GM18520 (cell line): Measurements from ENCODE around the gene RUNX3.

Experiments used
- ATAC-seq: cut with Tn5 transposase; IDR thresholded peaks from one replicate; pipeline ENCODE4 v1.9.1; 2021; ENCODE audit not compliant: unreplicated experiment

RUNX3 gene

DNA sequence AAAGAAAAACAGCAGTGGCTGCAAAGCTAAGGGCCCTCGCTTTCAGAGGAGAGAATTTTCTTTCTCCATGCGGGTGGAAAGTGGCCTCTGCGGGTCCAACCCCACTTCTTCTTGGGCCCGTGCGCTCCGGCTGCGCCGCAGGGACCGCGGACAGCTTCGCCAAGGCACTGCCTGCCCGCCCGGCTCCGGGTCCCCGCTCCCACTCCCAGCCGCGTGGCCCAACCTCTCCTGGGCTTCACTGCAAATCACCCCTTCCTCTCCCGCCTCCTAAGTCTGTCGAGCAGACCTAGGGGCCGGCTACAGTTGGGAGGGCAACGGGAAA is 1.0 kb upstream of the RUNX3 start:
- no peak for ATAC-seq

DNA sequence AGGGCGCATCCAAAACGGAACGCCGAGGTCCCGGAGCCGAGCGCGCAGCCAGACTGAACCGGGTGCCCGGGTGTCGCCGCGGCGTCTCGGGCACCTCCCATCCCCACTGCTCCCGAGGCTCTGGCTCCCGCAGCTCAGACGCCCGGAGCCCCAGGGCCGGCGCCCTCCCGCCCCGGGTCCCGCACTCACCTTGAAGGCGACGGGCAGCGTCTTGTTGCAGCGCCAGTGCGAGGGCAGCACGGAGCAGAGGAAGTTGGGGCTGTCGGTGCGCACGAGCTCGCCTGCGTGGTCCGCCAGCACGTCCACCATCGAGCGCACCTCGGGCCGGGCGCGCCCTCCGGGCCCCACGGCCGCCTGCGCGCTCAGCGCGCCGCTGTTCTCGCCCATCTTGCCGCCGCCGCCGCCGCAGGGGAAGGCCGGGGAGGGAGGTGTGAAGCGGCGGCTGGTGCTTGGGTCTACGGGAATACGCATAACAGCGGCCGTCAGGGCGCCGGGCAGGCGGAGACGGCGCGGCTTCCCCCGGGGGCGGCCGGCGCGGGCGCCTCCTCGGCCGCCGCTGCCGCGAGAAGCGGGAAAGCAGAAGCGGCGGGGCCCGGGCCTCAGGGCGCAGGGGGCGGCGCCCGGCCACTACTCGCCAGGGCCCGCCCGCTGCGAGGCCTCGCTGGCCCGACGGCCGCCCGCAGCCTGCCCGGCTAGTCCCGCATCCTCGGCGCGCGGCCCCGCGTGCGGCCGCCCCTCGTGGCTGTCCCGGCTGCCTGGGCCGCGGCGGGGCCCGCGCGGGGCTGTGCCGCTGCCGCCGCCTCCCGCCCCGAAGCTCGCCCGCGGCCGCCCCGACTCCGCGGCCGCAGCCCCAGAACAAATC is 447 bp downstream of the RUNX3 start:
- ATAC-seq, result peak; percentile 13

DNA sequence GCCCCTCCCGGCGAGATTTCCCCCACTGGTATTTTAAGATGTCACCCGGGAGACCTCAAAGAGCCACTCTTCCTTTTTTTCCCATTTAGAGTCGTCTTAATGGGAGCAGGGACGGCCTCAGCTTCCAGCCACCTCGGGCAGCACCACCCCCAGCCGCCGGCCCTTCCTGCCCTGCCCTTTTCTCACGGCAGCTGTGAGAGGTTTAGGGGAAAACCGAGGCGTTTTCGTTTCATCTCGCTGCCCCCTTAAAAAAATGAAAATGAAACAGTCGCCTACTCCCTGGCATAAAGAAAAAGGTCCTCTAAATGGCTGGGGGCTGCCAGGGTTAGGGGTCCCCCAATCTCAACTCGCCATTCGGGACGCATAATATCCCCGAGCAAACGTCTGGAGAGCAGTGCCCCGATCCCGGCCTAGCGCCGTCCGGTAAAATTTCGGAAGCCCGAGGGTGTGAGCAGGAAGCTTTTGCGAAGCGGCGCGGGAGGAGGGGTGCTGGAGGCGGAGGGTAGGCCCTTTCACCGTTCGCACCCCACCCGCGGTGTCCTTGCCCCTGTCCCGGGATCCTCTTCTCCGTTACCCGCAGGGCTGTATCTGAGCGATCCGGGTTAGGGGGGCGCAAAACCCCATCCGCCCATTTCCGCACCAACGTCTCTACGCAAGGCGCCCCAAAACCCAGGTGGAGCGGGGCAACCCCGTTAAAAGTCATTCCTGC is 1.2 kb downstream of the RUNX3 start:
- no peak for ATAC-seq

DNA sequence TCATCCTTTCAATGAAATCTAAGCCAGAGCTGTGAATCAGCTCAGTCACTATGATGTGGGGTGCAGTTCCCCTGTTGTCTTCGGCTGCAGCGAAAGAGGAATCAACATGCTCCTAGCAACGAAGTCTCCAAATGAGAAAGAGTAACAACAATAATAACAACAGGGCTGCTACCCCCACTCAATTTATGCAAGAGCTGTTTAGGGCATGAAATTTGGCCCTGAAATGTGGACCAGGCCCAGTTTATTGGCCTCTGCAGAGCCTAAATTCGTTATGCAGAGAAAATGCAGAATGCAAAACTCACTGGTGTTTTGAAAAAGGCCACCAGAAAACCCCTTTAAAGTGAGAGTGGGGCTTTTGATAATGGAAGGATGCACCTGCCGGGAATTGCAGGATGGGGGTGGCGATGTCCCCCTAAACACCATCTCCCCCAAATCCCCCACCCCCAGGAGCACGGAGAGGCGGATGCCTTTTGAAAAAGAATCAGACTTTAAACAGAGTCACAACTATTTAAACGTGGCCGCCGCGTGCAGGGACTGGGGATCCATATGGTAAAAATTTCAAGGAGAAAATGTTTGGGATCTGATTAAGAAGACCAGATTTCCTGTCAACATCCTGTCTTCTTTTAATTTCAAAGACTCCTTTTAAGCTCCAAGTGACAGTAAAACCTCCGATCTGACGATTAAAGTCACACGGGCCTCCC is 1.9 kb downstream of the RUNX3 start:
- ATAC-seq, result no peak

DNA sequence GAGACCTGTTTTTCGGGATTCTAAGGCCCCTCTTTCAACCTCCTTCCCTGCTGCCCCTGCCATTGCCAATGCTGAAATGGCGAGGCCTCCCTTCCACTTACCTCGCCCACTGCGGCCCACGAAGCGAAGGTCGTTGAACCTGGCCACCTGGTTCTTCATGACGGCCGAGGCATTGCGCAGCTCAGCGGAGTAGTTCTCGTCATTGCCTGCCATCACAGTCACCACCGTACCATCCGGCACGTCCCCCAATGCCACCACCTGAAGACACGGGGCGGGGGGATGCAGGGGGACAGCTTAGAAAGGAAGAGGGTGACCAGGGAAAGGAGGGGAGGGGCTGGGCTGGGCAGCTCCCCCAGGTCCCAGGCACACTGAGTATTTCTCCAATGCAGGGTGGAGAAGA is 2.6 kb downstream of the RUNX3 start:
- ATAC-seq, result no peak

DNA sequence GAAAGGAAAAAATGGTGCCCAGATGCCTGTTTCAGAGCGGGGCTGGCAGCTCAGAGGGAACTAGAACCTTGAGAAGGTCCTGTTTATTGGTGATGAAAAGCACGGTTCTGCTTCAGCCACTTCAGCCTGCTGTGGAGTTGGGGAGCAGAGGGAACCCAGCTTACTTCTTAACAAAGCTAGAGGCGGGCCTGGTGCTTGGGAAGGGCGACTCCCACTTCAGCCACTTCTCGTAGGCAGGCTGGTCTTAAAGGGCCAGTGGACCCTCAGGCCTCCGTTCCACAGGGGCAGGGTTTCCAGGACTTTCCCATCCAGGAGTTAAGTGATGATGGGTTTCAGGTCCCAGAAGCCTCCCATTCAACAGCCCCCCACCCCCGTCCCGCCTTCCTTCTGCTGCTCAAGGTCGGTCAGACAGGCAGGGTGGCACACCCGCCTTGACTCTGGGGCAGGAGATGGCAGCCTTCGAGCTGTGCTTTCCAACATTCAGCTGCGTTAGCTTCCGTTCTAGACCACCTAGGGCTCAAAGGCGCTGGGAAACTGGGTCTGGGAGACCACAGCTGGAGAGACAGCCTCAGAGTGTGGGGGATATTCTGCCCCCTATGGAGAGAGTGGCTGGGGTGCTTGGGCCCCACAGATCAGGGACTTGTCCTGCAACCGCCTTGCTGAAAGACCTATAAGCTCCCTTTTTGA is 3.4 kb downstream of the RUNX3 start:
- no peak for ATAC-seq

DNA sequence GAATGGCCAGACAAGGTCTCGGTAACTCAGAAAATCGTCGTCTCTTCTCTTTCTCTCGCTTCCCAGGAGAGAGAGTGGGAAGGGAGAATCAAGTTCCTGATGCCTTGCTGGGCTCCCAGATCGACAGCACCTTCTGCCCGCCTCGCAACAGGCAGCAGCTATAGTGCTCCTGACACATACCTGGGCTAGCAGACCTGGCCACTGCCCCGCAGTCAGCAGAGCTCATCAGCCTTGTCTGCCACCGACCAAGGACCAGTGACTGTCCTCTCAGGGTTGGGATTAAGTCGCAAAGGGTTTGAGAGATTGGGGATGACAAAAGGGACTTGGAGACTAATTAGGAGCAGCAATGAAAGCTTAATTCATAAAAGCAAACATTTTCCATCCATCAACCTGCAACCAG is 4.1 kb downstream of the RUNX3 start:
- no peak for ATAC-seq

DNA sequence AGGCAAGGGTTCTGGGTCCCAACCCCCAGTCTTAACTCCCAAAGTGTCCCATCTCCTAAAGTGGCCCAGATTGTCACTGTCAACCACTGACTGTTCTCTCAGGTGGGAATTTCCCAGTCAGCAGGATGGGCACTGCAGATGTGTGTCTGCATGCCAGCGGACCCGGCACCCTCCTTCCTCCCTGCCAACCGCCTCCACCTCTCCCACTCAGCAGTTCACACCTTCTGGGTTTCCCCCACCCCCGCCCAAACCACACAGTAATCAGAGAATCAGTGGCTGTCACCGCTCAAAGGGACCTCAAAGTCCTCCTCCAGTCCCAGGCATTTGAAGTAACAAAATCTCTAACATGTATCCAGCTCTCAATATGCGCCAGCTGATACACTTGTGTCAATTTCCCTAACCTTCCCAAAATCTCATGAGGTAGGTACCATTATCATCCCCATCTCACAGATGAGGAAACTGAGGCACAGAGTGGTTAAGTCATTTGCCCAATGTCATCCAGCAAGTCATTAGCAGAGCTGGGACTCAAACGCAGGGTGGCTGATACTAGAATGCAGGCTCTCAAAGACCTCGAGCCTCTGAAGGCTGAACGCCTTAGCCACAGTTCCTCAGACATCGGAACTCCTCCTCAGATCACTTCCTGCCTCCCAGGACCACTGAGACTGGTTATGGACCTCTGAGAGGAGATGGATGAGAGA is 4.8 kb downstream of the RUNX3 start:
- ATAC-seq, result no peak

DNA sequence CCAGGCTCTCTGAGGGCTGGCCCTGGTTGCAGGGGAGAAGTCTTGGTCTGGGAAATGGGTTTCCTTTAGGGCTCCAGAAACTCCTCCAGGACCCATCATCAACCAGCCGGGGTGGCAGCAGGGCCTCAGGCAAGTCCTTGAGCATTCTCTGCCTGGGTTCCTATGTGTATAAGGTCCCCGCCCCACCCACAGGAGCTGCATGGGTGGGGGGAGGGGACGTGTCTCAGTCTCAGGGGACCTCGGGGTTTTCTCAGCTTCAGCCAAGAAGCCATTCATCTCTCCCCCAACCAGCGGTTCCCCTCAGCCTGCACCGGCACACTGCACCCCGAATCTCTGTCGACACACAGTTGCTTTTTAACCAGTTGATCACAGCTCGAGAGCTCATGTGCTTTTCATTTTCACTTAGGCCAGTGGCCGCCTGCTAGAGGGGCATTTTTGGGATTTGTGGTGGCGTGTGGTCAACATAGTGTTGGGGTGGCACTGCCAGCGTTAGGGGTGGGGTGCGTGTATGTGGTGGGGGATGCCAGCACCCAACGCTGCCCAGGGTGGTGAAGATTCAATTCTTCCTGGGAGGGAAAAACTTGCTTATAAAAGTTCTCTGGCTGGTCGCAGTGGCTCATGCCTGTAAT is 6.5 kb downstream of the RUNX3 start:
- ATAC-seq, result peak; percentile 27

DNA sequence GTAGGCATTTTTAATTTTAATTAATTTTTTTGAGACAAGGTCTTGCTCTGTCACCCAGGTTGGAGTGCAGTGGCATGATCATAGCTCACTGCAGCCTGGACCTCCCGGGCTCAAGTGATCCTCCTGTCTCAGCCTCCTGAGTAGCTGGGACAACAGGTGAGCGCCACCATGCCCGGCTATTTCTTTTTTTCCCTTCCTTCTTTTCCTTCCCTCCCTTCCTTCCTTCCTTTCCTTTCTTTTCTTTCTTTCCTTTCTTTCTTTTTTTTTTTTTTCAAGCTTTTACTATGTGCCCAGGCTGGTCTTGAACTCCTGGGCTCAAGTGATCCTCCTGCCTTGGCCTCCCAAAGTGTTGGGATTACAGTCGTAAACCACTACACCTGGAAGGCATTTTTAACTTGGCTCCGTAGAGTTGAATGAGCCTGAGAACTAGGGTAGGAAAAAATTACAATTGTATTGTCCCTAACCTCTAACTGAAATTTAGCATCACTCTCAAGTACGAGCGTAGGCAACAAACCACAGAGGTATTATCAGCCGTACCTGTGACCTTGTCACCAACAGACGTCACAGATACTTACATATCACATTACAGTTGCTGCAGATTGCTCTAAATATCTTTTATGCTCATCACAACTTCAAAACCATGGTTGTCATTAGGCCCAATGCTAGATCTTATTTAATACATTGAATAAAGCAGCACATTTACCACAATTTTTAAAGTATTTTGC is 8.0 kb downstream of the RUNX3 start:
- ATAC-seq, result no peak

DNA sequence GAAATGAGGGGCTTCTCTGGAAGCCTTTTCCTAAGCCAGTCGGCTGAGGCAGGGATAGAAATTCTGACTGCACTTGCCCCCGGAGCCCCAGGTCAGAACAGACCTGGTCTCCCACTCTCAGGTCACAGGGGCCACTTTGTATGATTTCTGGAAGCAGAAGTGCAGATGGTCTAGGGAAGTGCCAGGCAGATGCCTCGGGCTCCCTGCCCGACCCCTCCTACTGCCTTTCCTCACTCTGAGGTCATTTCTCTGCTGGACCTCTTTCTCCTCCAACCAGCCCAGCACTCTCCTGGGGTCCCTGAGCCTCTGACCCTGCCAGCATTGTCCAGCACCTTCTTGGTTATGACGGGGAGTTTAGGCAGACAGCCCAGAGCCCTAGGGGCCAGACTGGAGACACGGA is 8.7 kb downstream of the RUNX3 start:
- no peak for ATAC-seq

DNA sequence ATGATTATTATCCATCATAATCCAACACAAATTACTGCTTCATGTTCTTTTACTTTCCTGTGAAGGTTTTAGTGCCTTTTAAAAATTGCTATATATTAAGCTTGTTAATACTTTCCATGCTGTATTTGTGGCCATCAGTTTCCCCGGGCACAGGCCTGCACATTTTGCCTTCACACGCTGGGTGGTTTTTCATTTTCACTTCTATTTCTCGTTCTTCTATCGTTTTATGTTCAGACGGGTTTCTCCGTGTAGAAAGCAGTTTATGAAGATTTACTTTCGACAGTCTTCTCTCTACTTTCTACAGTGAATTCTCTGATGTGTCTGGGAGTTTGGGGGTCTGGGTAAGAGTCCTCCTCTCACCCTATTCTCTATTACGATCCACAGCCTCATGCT is 9.5 kb downstream of the RUNX3 start:
- ATAC-seq, result no peak

DNA sequence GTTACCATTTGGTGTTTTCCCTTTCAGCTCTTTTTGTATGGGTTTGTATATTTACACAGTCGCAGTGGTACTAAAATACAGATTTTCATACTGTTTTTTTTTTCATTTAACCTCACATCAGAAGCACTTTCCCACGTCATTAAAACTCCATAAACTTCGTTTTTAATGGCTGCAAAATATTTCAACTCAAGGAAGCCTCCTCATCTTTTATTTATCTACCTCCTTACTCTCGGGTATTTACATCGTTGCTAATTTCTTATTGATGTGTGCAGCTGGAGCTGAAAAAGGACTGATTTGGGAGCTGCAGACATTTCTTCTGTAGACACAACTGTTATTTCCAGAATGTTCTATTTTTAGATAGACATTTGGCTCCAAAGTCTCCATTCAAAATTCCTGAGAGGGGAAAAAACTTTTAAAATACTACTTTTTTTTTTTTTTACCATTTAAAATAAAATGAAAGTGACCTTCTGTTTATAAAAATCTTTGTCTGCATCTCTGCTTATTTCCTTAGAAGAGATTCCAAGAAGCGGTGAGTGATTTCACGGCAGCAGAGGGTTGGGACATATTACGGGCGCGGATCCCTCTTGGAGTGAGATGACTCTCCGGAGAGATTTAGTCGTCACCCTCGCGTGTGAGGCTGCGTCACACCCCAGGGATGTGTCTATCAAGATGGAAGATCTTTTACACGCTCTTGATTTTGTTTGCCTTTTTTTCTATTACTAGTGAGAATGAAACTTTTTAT is 10.1 kb downstream of the RUNX3 start:
- no peak for ATAC-seq

DNA sequence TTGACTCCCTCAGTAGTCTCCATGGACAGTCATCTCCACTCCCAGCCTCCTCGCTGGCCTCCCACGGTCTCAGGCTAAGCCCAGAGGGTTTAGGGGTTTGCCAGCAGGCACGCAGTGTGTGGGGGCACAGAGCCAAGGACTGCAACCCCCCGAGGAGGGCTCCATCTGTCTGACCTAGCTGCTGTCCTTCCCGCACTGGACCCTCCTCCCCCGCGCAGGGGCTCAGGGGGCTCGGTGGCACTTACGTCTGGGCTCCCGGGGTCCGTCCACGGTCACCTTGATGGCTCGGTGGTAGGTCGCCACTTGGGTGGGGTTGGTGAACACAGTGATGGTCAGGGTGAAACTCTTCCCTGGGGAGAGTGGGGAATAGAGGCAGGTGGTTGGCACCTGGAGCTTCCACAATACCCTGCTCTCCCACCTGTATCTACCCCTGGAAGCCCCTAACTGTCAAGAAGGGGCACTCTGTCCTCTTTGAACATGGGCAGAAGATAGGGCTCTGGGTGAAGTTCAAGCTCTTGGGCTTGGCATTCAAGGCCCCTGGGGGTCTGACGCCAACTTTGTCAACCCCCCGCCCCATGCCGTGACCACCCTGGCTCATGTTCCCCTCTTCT is 11.0 kb downstream of the RUNX3 start:
- ATAC-seq, result no peak

DNA sequence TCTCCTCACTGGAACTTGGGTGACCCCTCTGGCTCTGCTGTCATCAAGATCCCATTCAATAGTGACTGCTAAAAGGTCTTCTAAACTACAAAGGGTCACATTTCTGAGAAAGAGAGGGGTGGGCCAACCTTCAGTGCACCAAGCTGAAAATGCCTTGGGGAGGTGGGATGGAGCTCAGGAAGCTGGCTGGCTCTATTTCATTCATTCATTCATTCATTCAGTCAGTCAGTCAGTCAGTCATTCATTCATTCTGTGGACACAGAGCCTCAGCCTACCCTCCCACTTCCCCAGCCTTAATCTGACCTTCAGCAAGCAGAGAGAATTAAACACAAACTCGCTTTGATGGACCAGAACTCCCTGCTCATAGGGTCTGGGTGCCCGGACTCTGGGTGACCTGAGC is 11.7 kb downstream of the RUNX3 start:
- no peak for ATAC-seq

DNA sequence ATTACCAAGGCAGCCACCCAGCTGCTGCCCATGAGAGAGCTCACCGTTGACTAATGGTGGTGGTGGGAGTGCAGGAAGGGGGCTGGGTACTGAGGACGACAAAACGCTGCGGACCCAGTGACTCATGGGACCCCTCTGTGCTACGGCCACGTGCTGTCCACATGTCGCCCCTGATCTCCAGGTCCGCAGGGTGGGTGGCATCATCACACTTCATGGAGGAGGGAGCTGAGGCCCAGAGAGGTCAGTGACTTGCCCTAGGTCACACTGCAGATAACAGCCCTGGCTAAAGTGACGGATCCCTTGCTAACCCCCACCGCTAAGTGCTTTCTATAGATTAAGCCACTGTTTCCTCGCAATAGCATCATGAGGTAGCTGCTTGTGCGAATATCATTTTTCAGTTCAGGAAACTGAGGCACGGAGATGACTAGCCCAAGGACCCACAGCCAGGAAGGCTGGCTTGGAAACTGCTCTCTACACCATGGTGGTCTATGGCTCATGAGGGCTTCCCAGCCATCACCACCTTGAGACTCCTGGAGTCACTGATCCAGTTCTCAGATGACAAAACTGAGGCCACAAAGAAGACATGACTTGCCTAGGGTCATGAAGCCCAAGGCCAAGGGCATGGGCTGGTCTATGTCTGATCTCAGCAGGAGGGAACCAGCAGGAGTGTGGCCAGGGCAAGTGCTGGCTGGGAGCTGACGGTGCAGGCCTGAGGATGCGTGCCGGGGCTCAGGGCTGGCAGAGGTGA is 12.6 kb downstream of the RUNX3 start:
- ATAC-seq, result no peak

DNA sequence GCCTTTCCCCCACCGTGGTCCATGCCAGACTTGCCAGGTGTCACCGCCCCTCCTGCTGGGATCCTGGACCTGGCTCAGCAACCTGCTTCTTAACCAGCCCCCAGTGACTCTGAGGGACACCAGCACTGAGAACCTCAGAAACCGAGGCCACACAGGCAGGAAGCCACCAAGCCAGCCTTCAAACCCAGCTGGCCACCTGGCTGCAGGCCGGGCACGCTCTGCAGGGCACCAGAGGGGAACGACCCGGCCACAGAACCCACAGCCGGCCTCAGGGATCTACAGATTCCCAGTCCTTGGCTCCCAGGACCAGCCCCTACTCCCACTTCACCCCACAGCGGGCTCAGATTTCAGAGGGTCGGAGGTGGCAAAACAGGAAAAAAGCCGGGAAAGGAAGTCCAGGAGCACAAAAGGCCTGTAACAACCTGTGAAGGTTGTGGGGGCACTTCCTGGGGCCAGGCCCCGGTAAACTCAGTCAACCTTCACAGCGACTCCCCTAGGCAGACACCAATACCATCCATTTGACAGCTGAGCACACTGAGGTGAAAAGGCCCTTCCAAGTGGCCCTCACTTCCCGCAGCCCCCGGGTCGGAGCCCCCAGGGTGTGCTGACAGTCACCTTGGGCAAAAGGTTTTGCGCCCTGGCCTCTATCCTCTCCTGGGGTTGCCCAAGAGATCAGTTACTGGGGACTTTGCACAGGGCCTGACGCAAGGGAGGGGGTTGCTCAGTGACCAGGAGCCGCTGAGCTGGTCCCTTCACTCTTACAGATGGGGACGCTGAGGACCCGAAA is 14.1 kb downstream of the RUNX3 start:
- ATAC-seq, result no peak
